Liver (tissue), 9 donors: ENCODE measurements around the gene NBEA. TPM values are rescaled to one million over a fixed set of nuclear protein-coding genes. Genes with fewer than 3 reads are reported as not detected.

ENCODE experiments used
- DNase-seq: peaks from one replicate; pipeline ENCODE4 v3.0.0-alpha.2; 2017; ENCODE audit warnings: low spot score
- H3K27ac ChIP-seq, 2 donors: one replicate each; pipeline ENCODE4 v1.7.0; 2013; ENCODE audit warnings: inconsistent platforms in 2 of 2, low read length in 2 of 2, control low read depth in 1 of 2, low read depth in 1 of 2, mild to moderate bottlenecking in 1 of 2
- H3K27me3 ChIP-seq, 4 donors: one replicate each; pipeline versions ENCODE4 v1.6.1 to v1.7.0; 2013; ENCODE audit warnings: low read length in 3 of 4, inconsistent platforms in 1 of 4, mild to moderate bottlenecking in 1 of 4, moderate library complexity in 1 of 4; ENCODE audit not compliant: control insufficient read depth in 4 of 4, insufficient read depth in 4 of 4
- H3K36me3 ChIP-seq, 4 donors: one replicate each; pipeline versions ENCODE4 v1.6.1 to v1.7.0; 2013; ENCODE audit warnings: low read length in 3 of 4, mild to moderate bottlenecking in 3 of 4, low read depth in 1 of 4, moderate library complexity in 1 of 4; ENCODE audit not compliant: control insufficient read depth in 4 of 4, insufficient read depth in 3 of 4
- H3K4me1 ChIP-seq, 4 donors: one replicate each; pipeline versions ENCODE4 v1.6.1 to v1.7.0; 2013; ENCODE audit warnings: low read length in 3 of 4, mild to moderate bottlenecking in 3 of 4, moderate library complexity in 1 of 4; ENCODE audit not compliant: control insufficient read depth in 4 of 4, insufficient read depth in 4 of 4
- H3K4me3 ChIP-seq, 3 donors: one replicate each; pipeline versions ENCODE4 v1.6.1 to v1.7.0; 2013; ENCODE audit warnings: low read length in 3 of 3, control low read depth in 1 of 3, low read depth in 1 of 3, mild to moderate bottlenecking in 1 of 3
- H3K9ac ChIP-seq, 2 donors: one replicate each; pipeline ENCODE4 v1.7.0; 2013; ENCODE audit warnings: low read length in 2 of 2, mild to moderate bottlenecking in 2 of 2, moderate library complexity in 2 of 2, control low read depth in 1 of 2, low read depth in 1 of 2
- H3K9me3 ChIP-seq, 4 donors: one replicate each; pipeline versions ENCODE4 v1.6.1 to v1.7.0; 2013; ENCODE audit warnings: low read length in 3 of 4; ENCODE audit not compliant: control insufficient read depth in 4 of 4
- EGR1 ChIP-seq, 2 donors: IDR thresholded peaks; 2 replicates each; pipeline ENCODE4 v1.6.1; 2016 to 2018; ENCODE audit warnings: antibody characterized with exemption in 2 of 2, low read depth in 2 of 2
- FOXA1 ChIP-seq: IDR thresholded peaks from 2 replicates; pipeline ENCODE4 v1.6.1; 2016; ENCODE audit warnings: antibody characterized with exemption
- FOXA2 ChIP-seq: IDR thresholded peaks from 2 replicates; pipeline ENCODE4 v1.6.1; 2016; ENCODE audit warnings: antibody characterized with exemption
- GABPA ChIP-seq, 2 donors: IDR thresholded peaks in 1 of 2; conservative IDR thresholded peaks in 1 of 2; 2 replicates each; pipeline ENCODE4 v1.6.1; 2016; ENCODE audit warnings: antibody characterized with exemption in 2 of 2, mild to moderate bottlenecking in 1 of 2, moderate library complexity in 1 of 2
- HNF4A ChIP-seq, 2 donors: conservative IDR thresholded peaks; 2 replicates each; pipeline ENCODE4 v1.6.1; 2016; ENCODE audit warnings: antibody characterized with exemption in 2 of 2, mild to moderate bottlenecking in 2 of 2
- HNF4G ChIP-seq: IDR thresholded peaks from 2 replicates; pipeline ENCODE4 v1.6.1; 2016; ENCODE audit warnings: antibody characterized with exemption
- JUND ChIP-seq, 2 donors: IDR thresholded peaks; 2 replicates each; pipeline ENCODE4 v1.6.1; 2016; ENCODE audit warnings: antibody characterized with exemption in 2 of 2
- NR2F2 ChIP-seq: IDR thresholded peaks from 2 replicates; pipeline ENCODE4 v1.6.1; 2016; ENCODE audit warnings: antibody characterized with exemption
- RAD21 ChIP-seq, 2 donors: IDR thresholded peaks; 2 replicates each; pipeline ENCODE4 v1.6.1; 2016; ENCODE audit warnings: antibody characterized with exemption in 2 of 2, mild to moderate bottlenecking in 2 of 2
- RXRA ChIP-seq, 2 donors: IDR thresholded peaks; 2 replicates each; pipeline ENCODE4 v1.6.1; 2017 to 2018; ENCODE audit warnings: antibody characterized with exemption in 2 of 2, mild to moderate bottlenecking in 1 of 2
- SP1 ChIP-seq: IDR thresholded peaks from 2 replicates; pipeline ENCODE4 v1.6.1; 2018; ENCODE audit warnings: antibody characterized with exemption, mild to moderate bottlenecking
- TAF1 ChIP-seq: conservative IDR thresholded peaks from 2 replicates; pipeline ENCODE4 v1.6.1; 2016; ENCODE audit warnings: antibody characterized with exemption, mild to moderate bottlenecking
- YY1 ChIP-seq: IDR thresholded peaks from 2 replicates; pipeline ENCODE4 v1.6.1; 2016; ENCODE audit warnings: antibody characterized with exemption, mild to moderate bottlenecking
- WGBS: extraction: QIAGEN DNeasy Blood & Tissue Kit; methylation state at CpG from one replicate; pipeline ENCODE4 v1.1.7; 2013; 5-methylcytosine and 5-hydroxymethylcytosine counted together
- polyA plus RNA-seq, 2 donors: library from polyadenylated mRNA; stranded (reverse) in 1 of 2; unstranded in 1 of 2; fragments of 200-250 nt in 1 of 2; fragments of >200 nt in 1 of 2; fragmentation: Nextera tagmentation in 1 of 2; extraction: Ambion mirVana in 1 of 2; gene quantifications; one replicate each; pipeline versions ENCODE4 v1.2.1 to v1.2.3, GENCODE V29; 2013 to 2015
- total RNA-seq, 2 donors: library from RNA; depleted of rRNA; stranded (reverse); fragments of >200 nt; gene quantifications; one replicate each; pipeline ENCODE4 v1.2.3, GENCODE V29; 2014
- TF ChIP-seq, protein P1 (sequence below): IDR thresholded peaks from 2 replicates; pipeline ENCODE4 v1.6.1; 2016; ENCODE audit warnings: antibody characterized with exemption
- TF ChIP-seq, protein P2 (sequence below): IDR thresholded peaks from 2 replicates; pipeline ENCODE4 v1.6.1; 2016; ENCODE audit warnings: antibody characterized with exemption
- TF ChIP-seq, protein P3 (sequence below): IDR thresholded peaks from 2 replicates; pipeline ENCODE4 v1.6.1; 2016; ENCODE audit warnings: antibody characterized with exemption, mild to moderate bottlenecking
- TF ChIP-seq, protein P4 (sequence below): fragments of 150-350 bp; IDR thresholded peaks from 2 replicates; pipeline ENCODE4 v1.5.1; 2017; ENCODE audit warnings: improper control_type of control experiment, low read depth, low read length; ENCODE audit not compliant: missing input control
- TF ChIP-seq, protein P5 (sequence below): IDR thresholded peaks from 2 replicates; pipeline ENCODE4 v1.6.1; 2016; ENCODE audit warnings: antibody characterized with exemption
- donor health status: healthy.
- donor health status: healthy.
- donor health status: healthy.
- donor health status: healthy.
- donor health status: healthy.

Gene NBEA
- total and polyA plus RNA-seq, 4 donors: 0.24 to 3.5 (median 1.4) TPM

DNA sequence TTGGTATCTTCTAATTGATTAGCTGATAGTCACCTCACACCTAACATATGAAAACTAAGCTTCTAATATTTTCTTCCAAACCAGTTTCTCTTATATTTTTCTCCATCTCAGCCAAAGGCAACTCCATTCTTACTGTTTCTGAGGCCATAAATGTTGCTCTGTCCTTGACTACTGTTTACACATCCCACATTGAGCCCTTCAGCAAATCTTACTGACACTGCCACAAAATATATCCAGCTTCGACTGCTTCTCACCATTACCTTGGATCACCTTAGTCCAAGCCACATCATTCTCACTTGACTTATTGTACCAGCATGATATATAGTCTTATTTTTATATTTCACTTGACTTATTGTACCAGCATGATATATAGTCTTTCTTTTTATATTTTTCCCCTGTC lies 412.8 kb downstream of the NBEA start:
- WGBS: 91% methylated on average over 1 of the region's 1 CpG
- Histone ChIP-seq H3K9ac (no peak overlapping the region), H3K27me3 (no peaks in the 10 kb centered on the region), H3K4me3 (no peak overlapping the region), H3K9me3 (no peaks in the 10 kb centered on the region), H3K27ac (no peak overlapping the region), H3K4me1 (no peaks in the 10 kb centered on the region), H3K36me3 (no peaks in the 10 kb centered on the region)
- no peak for TF ChIP-seq RXRA (IDR thresholded peaks at IDR 0.05)
- TF ChIP-seq, protein P1, sequence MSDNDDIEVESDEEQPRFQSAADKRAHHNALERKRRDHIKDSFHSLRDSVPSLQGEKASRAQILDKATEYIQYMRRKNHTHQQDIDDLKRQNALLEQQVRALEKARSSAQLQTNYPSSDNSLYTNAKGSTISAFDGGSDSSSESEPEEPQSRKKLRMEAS: no peak
- TF ChIP-seq GABPA (IDR thresholded peaks at IDR 0.05 in 1 of 2, conservative IDR thresholded peaks at IDR 0.05 in 1 of 2): no peak
- no peak for TF ChIP-seq YY1
- no peak for TF ChIP-seq EGR1 (IDR thresholded peaks at IDR 0.05; ENCODE audit: low read depth in 2 of 2)
- TF ChIP-seq NR2F2: no peak
- no peak for TF ChIP-seq HNF4A (conservative IDR thresholded peaks at IDR 0.05)
- TF ChIP-seq, protein P2, sequence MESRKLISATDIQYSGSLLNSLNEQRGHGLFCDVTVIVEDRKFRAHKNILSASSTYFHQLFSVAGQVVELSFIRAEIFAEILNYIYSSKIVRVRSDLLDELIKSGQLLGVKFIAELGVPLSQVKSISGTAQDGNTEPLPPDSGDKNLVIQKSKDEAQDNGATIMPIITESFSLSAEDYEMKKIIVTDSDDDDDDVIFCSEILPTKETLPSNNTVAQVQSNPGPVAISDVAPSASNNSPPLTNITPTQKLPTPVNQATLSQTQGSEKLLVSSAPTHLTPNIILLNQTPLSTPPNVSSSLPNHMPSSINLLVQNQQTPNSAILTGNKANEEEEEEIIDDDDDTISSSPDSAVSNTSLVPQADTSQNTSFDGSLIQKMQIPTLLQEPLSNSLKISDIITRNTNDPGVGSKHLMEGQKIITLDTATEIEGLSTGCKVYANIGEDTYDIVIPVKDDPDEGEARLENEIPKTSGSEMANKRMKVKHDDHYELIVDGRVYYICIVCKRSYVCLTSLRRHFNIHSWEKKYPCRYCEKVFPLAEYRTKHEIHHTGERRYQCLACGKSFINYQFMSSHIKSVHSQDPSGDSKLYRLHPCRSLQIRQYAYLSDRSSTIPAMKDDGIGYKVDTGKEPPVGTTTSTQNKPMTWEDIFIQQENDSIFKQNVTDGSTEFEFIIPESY: no peak
- TF ChIP-seq, protein P3, sequence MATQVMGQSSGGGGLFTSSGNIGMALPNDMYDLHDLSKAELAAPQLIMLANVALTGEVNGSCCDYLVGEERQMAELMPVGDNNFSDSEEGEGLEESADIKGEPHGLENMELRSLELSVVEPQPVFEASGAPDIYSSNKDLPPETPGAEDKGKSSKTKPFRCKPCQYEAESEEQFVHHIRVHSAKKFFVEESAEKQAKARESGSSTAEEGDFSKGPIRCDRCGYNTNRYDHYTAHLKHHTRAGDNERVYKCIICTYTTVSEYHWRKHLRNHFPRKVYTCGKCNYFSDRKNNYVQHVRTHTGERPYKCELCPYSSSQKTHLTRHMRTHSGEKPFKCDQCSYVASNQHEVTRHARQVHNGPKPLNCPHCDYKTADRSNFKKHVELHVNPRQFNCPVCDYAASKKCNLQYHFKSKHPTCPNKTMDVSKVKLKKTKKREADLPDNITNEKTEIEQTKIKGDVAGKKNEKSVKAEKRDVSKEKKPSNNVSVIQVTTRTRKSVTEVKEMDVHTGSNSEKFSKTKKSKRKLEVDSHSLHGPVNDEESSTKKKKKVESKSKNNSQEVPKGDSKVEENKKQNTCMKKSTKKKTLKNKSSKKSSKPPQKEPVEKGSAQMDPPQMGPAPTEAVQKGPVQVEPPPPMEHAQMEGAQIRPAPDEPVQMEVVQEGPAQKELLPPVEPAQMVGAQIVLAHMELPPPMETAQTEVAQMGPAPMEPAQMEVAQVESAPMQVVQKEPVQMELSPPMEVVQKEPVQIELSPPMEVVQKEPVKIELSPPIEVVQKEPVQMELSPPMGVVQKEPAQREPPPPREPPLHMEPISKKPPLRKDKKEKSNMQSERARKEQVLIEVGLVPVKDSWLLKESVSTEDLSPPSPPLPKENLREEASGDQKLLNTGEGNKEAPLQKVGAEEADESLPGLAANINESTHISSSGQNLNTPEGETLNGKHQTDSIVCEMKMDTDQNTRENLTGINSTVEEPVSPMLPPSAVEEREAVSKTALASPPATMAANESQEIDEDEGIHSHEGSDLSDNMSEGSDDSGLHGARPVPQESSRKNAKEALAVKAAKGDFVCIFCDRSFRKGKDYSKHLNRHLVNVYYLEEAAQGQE: no peak
- no peak for TF ChIP-seq HNF4G
- no peak for TF ChIP-seq TAF1
- TF ChIP-seq, protein P4, sequence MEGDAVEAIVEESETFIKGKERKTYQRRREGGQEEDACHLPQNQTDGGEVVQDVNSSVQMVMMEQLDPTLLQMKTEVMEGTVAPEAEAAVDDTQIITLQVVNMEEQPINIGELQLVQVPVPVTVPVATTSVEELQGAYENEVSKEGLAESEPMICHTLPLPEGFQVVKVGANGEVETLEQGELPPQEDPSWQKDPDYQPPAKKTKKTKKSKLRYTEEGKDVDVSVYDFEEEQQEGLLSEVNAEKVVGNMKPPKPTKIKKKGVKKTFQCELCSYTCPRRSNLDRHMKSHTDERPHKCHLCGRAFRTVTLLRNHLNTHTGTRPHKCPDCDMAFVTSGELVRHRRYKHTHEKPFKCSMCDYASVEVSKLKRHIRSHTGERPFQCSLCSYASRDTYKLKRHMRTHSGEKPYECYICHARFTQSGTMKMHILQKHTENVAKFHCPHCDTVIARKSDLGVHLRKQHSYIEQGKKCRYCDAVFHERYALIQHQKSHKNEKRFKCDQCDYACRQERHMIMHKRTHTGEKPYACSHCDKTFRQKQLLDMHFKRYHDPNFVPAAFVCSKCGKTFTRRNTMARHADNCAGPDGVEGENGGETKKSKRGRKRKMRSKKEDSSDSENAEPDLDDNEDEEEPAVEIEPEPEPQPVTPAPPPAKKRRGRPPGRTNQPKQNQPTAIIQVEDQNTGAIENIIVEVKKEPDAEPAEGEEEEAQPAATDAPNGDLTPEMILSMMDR: no peak
- no peak for TF ChIP-seq FOXA2
- TF ChIP-seq SP1: no peak
- TF ChIP-seq JUND (IDR thresholded peaks at IDR 0.05): no peak
- TF ChIP-seq RAD21 (IDR thresholded peaks at IDR 0.05): no peak
- TF ChIP-seq, protein P5, sequence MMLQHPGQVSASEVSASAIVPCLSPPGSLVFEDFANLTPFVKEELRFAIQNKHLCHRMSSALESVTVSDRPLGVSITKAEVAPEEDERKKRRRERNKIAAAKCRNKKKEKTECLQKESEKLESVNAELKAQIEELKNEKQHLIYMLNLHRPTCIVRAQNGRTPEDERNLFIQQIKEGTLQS: no peak
- TF ChIP-seq FOXA1: no peak
- DNase-seq: no peak
